Fibroblast of lung (primary cell): ENCODE measurements around the gene UMPS. TPM values are rescaled to one million over a fixed set of nuclear protein-coding genes. Genes with fewer than 3 reads are reported as not detected.

Experiments
- DNase-seq, 2 donors: peaks; one replicate each; pipeline versions ENCODE4 v3.0.0 to v3.0.0-alpha.2; 2010; ENCODE audit warnings: low read depth in 2 of 2
- H2AFZ ChIP-seq: 2 replicates; pipeline ENCODE4 v1.5.1; 2012; ENCODE audit warnings: low read length, control low read depth, inconsistent platforms
- H3K27ac ChIP-seq: 2 replicates; pipeline ENCODE4 v1.5.1; 2011; ENCODE audit warnings: low read length, control low read depth; ENCODE audit not compliant: insufficient read depth
- H3K27me3 ChIP-seq: 2 replicates; pipeline ENCODE4 v1.5.1; 2011; ENCODE audit warnings: mild to moderate bottlenecking, low read length; ENCODE audit not compliant: control insufficient read depth, insufficient read depth
- H3K36me3 ChIP-seq: 2 replicates; pipeline ENCODE4 v1.5.1; 2011; ENCODE audit warnings: low read length; ENCODE audit not compliant: control insufficient read depth, insufficient read depth
- H3K4me1 ChIP-seq: 2 replicates; pipeline ENCODE4 v1.5.1; 2011; ENCODE audit warnings: low read length; ENCODE audit not compliant: control insufficient read depth, insufficient read depth; ENCODE audit errors: extremely low read depth
- H3K4me2 ChIP-seq: 2 replicates; pipeline ENCODE4 v1.5.1; 2011; ENCODE audit warnings: low read length, control low read depth; ENCODE audit not compliant: insufficient read depth; ENCODE audit errors: extremely low read depth
- H3K4me3 ChIP-seq, 4 experiments: fragments of 200-600 bp in 1 of 4; sonication (generic) in 1 of 4; replicated peaks in 1 of 4; 2 replicates each; pipeline ENCODE4 v1.5.1; 2011 to 2016; ENCODE audit warnings: low read length in 4 of 4, low read depth in 3 of 4, mild to moderate bottlenecking in 3 of 4, control low read depth in 2 of 4, inconsistent platforms in 1 of 4, mixed read lengths in 1 of 4; ENCODE audit not compliant: insufficient read depth in 1 of 4; ENCODE audit errors: control extremely low read depth in 1 of 4
- H3K79me2 ChIP-seq: 2 replicates; pipeline ENCODE4 v1.5.1; 2012; ENCODE audit warnings: mild to moderate bottlenecking, low read length, inconsistent platforms; ENCODE audit not compliant: control insufficient read depth, insufficient read depth
- H3K9ac ChIP-seq: 2 replicates; pipeline ENCODE4 v1.5.1; 2011; ENCODE audit warnings: mild to moderate bottlenecking, low read length, control low read depth; ENCODE audit not compliant: insufficient read depth
- H3K9me3 ChIP-seq: 2 replicates; pipeline ENCODE4 v1.5.1; 2012; ENCODE audit warnings: low read depth, low read length; ENCODE audit not compliant: control insufficient read depth, insufficient read depth
- H4K20me1 ChIP-seq: 2 replicates; pipeline ENCODE4 v1.5.1; 2011; ENCODE audit warnings: low read length; ENCODE audit not compliant: control insufficient read depth, insufficient read depth; ENCODE audit errors: extremely low read depth
- EZH2 ChIP-seq: IDR thresholded peaks from 2 replicates; pipeline ENCODE4 v1.5.1; 2012; ENCODE audit warnings: low read length, control low read depth, mild to moderate bottlenecking; ENCODE audit errors: missing control alignments
- polyA plus RNA-seq, 2 donors: library from polyadenylated mRNA; depleted of rRNA in 1 of 2; stranded (reverse) in 1 of 2; unstranded in 1 of 2; fragments of >200 nt; gene quantifications; 2 replicates each; pipeline ENCODE4 v1.2.1, GENCODE V29; 2011 to 2012; ENCODE audit warnings: missing spikeins in 1 of 2
- total RNA-seq: library from RNA; depleted of rRNA; stranded (reverse); fragments of >200 nt; gene quantifications from 2 replicates; pipeline ENCODE4 v1.2.1, GENCODE V29; 2014
- TF ChIP-seq, protein P1 (sequence below), 2 donors: IDR thresholded peaks in 1 of 2; conservative IDR thresholded peaks in 1 of 2; 1 replicate in 1 of 2; 2 replicates in 1 of 2; pipeline ENCODE4 v1.5.1; 2011 to 2012; ENCODE audit warnings: low read length in 2 of 2, control low read depth in 1 of 2, inconsistent platforms in 1 of 2, low read depth in 1 of 2, mild to moderate bottlenecking in 1 of 2

The UMPS gene
- total and polyA plus RNA-seq, 2 donors (not counting 1 experiment from before 2014, with no cell fraction given) = 21.6 to 25.0 TPM

DNA sequence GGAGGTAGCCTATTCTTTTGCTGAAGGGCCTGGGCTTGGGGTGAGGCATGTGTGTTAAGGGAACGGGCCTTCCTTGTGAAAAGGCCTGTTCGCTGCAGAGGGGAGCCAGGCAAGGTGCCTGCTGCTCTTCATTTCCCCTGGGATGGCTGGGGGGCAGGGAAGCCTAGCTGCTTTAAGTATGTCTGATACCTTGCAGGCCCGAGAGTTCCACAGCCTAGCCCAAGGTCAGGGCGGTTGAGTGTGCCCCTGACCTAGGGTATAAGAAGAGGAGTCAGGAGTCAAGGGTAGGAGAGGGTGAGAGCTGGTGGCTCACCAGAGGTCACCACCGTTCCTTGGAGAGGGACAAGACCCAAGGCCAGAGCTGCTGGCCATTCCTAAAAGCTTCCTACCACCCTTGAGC is 46.6 kb downstream of the UMPS start:
- H3K4me1 ChIP-seq = peaks cover 43% of the 10 kb centered on the region

GRCh38 chr3:124777762-124778470 is 47.7 kb downstream of the UMPS start:
- Histone ChIP-seq H3K4me2 (no peak overlapping the region), H2AFZ (no peak overlapping the region), H3K27ac (no peak overlapping the region), H3K9ac (no peak overlapping the region), H3K4me1 (peaks cover 39% of the 10 kb centered on the region), H4K20me1 (no peaks in the 10 kb centered on the region), H3K9me3 (no peaks in the 10 kb centered on the region), H3K4me3 (no peak overlapping the region), H3K79me2 (no peaks in the 10 kb centered on the region), H3K36me3 (no peaks in the 10 kb centered on the region), H3K27me3 (no peaks in the 10 kb centered on the region)
- no peak for TF ChIP-seq EZH2
- TF ChIP-seq, protein P1, sequence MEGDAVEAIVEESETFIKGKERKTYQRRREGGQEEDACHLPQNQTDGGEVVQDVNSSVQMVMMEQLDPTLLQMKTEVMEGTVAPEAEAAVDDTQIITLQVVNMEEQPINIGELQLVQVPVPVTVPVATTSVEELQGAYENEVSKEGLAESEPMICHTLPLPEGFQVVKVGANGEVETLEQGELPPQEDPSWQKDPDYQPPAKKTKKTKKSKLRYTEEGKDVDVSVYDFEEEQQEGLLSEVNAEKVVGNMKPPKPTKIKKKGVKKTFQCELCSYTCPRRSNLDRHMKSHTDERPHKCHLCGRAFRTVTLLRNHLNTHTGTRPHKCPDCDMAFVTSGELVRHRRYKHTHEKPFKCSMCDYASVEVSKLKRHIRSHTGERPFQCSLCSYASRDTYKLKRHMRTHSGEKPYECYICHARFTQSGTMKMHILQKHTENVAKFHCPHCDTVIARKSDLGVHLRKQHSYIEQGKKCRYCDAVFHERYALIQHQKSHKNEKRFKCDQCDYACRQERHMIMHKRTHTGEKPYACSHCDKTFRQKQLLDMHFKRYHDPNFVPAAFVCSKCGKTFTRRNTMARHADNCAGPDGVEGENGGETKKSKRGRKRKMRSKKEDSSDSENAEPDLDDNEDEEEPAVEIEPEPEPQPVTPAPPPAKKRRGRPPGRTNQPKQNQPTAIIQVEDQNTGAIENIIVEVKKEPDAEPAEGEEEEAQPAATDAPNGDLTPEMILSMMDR (conservative IDR thresholded peaks at IDR 0.05 in 1 of 2, IDR thresholded peaks at IDR 0.05 in 1 of 2; ENCODE audit: low read depth in 1 of 2, low read length in 2 of 2) = no peak
- no peak for DNase-seq

More for the DNA sequence above, 46.6 kb downstream of the UMPS start:
- TF ChIP-seq, protein P1 (conservative IDR thresholded peaks at IDR 0.05 in 1 of 2, IDR thresholded peaks at IDR 0.05 in 1 of 2; ENCODE audit: low read depth in 1 of 2, low read length in 2 of 2) = no peak
- TF ChIP-seq EZH2 = no peak
- H3K4me3 ChIP-seq = no peak overlapping the region
- H3K79me2 ChIP-seq = no peaks in the 10 kb centered on the region
- no peak overlapping the region for H2AFZ ChIP-seq
- H4K20me1 ChIP-seq = no peaks in the 10 kb centered on the region
- no peak for DNase-seq
- H3K27me3 ChIP-seq = no peaks in the 10 kb centered on the region
- H3K4me2 ChIP-seq = no peak overlapping the region
- no peaks in the 10 kb centered on the region for H3K9me3 ChIP-seq
- no peak overlapping the region for H3K9ac ChIP-seq
- no peak overlapping the region for H3K27ac ChIP-seq
- H3K36me3 ChIP-seq = no peaks in the 10 kb centered on the region

GRCh38 chr3:124779116-124779515 is 48.9 kb downstream of the UMPS start:
- TF ChIP-seq EZH2 = no peak
- TF ChIP-seq, protein P1 (conservative IDR thresholded peaks at IDR 0.05 in 1 of 2, IDR thresholded peaks at IDR 0.05 in 1 of 2; ENCODE audit: low read depth in 1 of 2, low read length in 2 of 2) = no peak
- H4K20me1 ChIP-seq = no peaks in the 10 kb centered on the region
- no peak overlapping the region for H3K9ac ChIP-seq
- no peaks in the 10 kb centered on the region for H3K79me2 ChIP-seq
- H3K27ac ChIP-seq = no peak overlapping the region
- H3K27me3 ChIP-seq = no peaks in the 10 kb centered on the region
- H2AFZ ChIP-seq = no peak overlapping the region
- no peak overlapping the region for H3K4me2 ChIP-seq
- no peak overlapping the region for H3K4me3 ChIP-seq
- no peaks in the 10 kb centered on the region for H3K36me3 ChIP-seq
- H3K9me3 ChIP-seq = no peaks in the 10 kb centered on the region
- H3K4me1 ChIP-seq = peaks cover 32% of the 10 kb centered on the region
- no peak for DNase-seq
